Tibial nerve (tissue), 4 donors: ENCODE results near the gene VPS13D. TPM values are rescaled to one million over a fixed set of nuclear protein-coding genes. Genes with fewer than 3 reads are reported as not detected.

Experiments used
- DNase-seq, 2 donors: peaks; one replicate each; pipeline ENCODE4 v3.0.0-alpha.2; 2019; ENCODE audit warnings: low spot score in 2 of 2
- H3K27ac ChIP-seq, 4 donors: fragments of 200-600 bp; sonication (generic) in 3 of 4; one replicate each; pipeline ENCODE4 v1.5.1; 2017 to 2019; ENCODE audit warnings: mild to moderate bottlenecking in 1 of 4
- H3K27me3 ChIP-seq, 2 donors: fragments of 200-600 bp; sonication (generic) in 1 of 2; one replicate each; pipeline versions ENCODE4 v1.5.1 to v1.6.0; 2017 to 2019
- H3K36me3 ChIP-seq, 3 donors: fragments of 200-600 bp; sonication (generic); one replicate each; pipeline ENCODE4 v1.5.1; 2018 to 2019
- H3K4me1 ChIP-seq, 4 donors: fragments of 200-600 bp; sonication (generic) in 3 of 4; one replicate each; pipeline ENCODE4 v1.5.1; 2017 to 2019
- H3K4me3 ChIP-seq, 4 donors: fragments of 200-600 bp; sonication (generic) in 3 of 4; one replicate each; pipeline ENCODE4 v1.5.1; 2017 to 2019; ENCODE audit warnings: mild to moderate bottlenecking in 1 of 4, moderate library complexity in 1 of 4
- H3K9me3 ChIP-seq, 4 donors: fragments of 200-600 bp; sonication (generic) in 3 of 4; one replicate each; pipeline ENCODE4 v1.5.1; 2017 to 2019
- CTCF ChIP-seq, 5 experiments: fragments of 200-600 bp in 3 of 5; fragments of 450-650 bp in 2 of 5; sonication (generic) in 3 of 5; IDR thresholded peaks; one replicate each; pipeline ENCODE4 v1.5.1; 2016 to 2019; ENCODE audit warnings: antibody characterized with exemption in 5 of 5, mild to moderate bottlenecking in 3 of 5, moderate library complexity in 2 of 5
- EP300 ChIP-seq, 2 donors: sonication (generic); formaldehyde crosslinking; IDR thresholded peaks; one replicate each; pipeline ENCODE4 v1.6.1; 2017; ENCODE audit warnings: antibody characterized with exemption in 2 of 2, mild to moderate bottlenecking in 1 of 2
- POLR2A ChIP-seq, 2 donors: fragments of 450-650 bp; IDR thresholded peaks; one replicate each; pipeline ENCODE4 v1.6.1; 2017; ENCODE audit warnings: antibody characterized with exemption in 2 of 2, mild to moderate bottlenecking in 2 of 2, moderate library complexity in 2 of 2
- WGBS, 2 donors: methylation state at CpG; one replicate each; pipeline ENCODE4 v1.1.5; 2018; 5-methylcytosine and 5-hydroxymethylcytosine counted together
- total RNA-seq, 4 donors: library from RNA; depleted of rRNA; stranded (reverse); fragments of >200 nt; gene quantifications; one replicate each; pipeline ENCODE4 v1.1.0, GENCODE V29; 2016

The VPS13D gene
- total RNA-seq, 4 donors from 2014 or later: 99.2 to 132 (median 110) TPM

- H3K9me3 ChIP-seq: no peaks in the 10 kb centered on the region
- H3K27ac ChIP-seq: no peak overlapping the region
- peaks cover 0 to 11% (median 0%) of the 10 kb centered on the region in 3 donors for H3K36me3 ChIP-seq
- H3K4me3 ChIP-seq: no peak overlapping the region
- peaks cover 0 to 41% (median 6%) of the 10 kb centered on the region in 4 donors for H3K4me1 ChIP-seq
- 65 to 75% methylated on average over 7 of the region's 7 CpGs for WGBS, 2 donors
- H3K27me3 ChIP-seq: no peaks in the 10 kb centered on the region
- DNase-seq: no peak
- TF ChIP-seq CTCF (IDR thresholded peaks at IDR 0.05): no peak
- no peak for TF ChIP-seq POLR2A (IDR thresholded peaks at IDR 0.05)
- no peak for TF ChIP-seq EP300 (IDR thresholded peaks at IDR 0.05)
Observed at GRCh38 chr1:12441414-12442105, 211.7 kb downstream of the VPS13D start.

- H3K9me3 ChIP-seq: no peaks in the 10 kb centered on the region
- peaks cover 0 to 41% (median 9%) of the 10 kb centered on the region in 4 donors for H3K4me1 ChIP-seq
- DNase-seq: no peak
- no peak for TF ChIP-seq POLR2A (IDR thresholded peaks at IDR 0.05)
- no peak for TF ChIP-seq EP300 (IDR thresholded peaks at IDR 0.05)
- no peak for TF ChIP-seq CTCF (IDR thresholded peaks at IDR 0.05)
- WGBS, 2 donors: 79% methylated on average over 1 of the region's 1 CpG
- H3K36me3 ChIP-seq: peaks cover 0 to 11% (median 0%) of the 10 kb centered on the region in 3 donors
- no peaks in the 10 kb centered on the region for H3K27me3 ChIP-seq
- no peak overlapping the region for H3K4me3 ChIP-seq
- no peak overlapping the region for H3K27ac ChIP-seq
Observed at GRCh38 chr1:12442217-12442616, 212.4 kb downstream of the VPS13D start.

- Histone ChIP-seq H3K9me3 (no peaks in the 10 kb centered on the region), H3K27me3 (no peaks in the 10 kb centered on the region), H3K27ac (no peak overlapping the region), H3K4me1 (peaks cover under 1 to 45% (median 17%) of the 10 kb centered on the region in 4 donors), H3K4me3 (no peak overlapping the region), H3K36me3 (peaks cover 0 to 9% (median 0%) of the 10 kb centered on the region in 3 donors)
- TF ChIP-seq EP300 (IDR thresholded peaks at IDR 0.05): no peak
- TF ChIP-seq CTCF (IDR thresholded peaks at IDR 0.05): no peak
- TF ChIP-seq POLR2A (IDR thresholded peaks at IDR 0.05): no peak
- no peak for DNase-seq
Observed at GRCh38 chr1:12443151-12443550, 213.3 kb downstream of the VPS13D start.

GRCh38 chr1:12444329-12444841 lies 214.6 kb downstream of the VPS13D start:
- peaks cover 7 to 52% (median 29%) of the 10 kb centered on the region in 4 donors for H3K4me1 ChIP-seq
- H3K4me3 ChIP-seq: no peak overlapping the region
- no peaks in the 10 kb centered on the region for H3K9me3 ChIP-seq
- no peak for DNase-seq
- WGBS, 2 donors: 85 to 87% methylated on average over 4 of the region's 4 CpGs
- TF ChIP-seq POLR2A (IDR thresholded peaks at IDR 0.05) (no peak), EP300 (IDR thresholded peaks at IDR 0.05) (no peak), CTCF (IDR thresholded peaks at IDR 0.05) (no peak)
- H3K27me3 ChIP-seq: no peaks in the 10 kb centered on the region
- peaks cover 0 to 5% (median 0%) of the 10 kb centered on the region in 3 donors for H3K36me3 ChIP-seq
- no peak overlapping the region for H3K27ac ChIP-seq

GRCh38 chr1:12445257-12445656 lies 215.4 kb downstream of the VPS13D start:
- H3K27me3 ChIP-seq: no peaks in the 10 kb centered on the region
- H3K4me3 ChIP-seq: no peak overlapping the region
- H3K27ac ChIP-seq: peak overlapping the region in 1 of 4 donors; percentile 89
- H3K4me1 ChIP-seq: peaks cover 7 to 57% (median 37%) of the 10 kb centered on the region in 4 donors
- no peaks in the 10 kb centered on the region for H3K9me3 ChIP-seq
- TF ChIP-seq CTCF (IDR thresholded peaks at IDR 0.05) (no peak), POLR2A (IDR thresholded peaks at IDR 0.05) (no peak), EP300 (IDR thresholded peaks at IDR 0.05) (no peak)
- peaks cover 0 to 5% (median 0%) of the 10 kb centered on the region in 3 donors for H3K36me3 ChIP-seq
- no peak for DNase-seq
- 76% methylated on average over 3 of the region's 3 CpGs for WGBS, 2 donors
